Panc1 (cell line): ENCODE data around the gene ELP2. TPM values are rescaled to one million over a fixed set of nuclear protein-coding genes. Genes with fewer than 3 reads are reported as not detected.

ENCODE experiments used
- ATAC-seq: fragments of 200-7000 bp; cut with Tn5 transposase; 2 replicates; pipeline ENCODE4 v1.9.1; 2020; ENCODE audit warnings: mild to moderate bottlenecking, moderate library complexity
- BruUV-seq: library from RNA; stranded (reverse); fragments of 400-500 nt; replicated peaks from 2 replicates; lab custom pipeline; 2021; lab: Mats Ljungman, UMichigan
- CTCF ChIA-PET: fragments of 300-600 bp; sonication (Branson Sonifier 250); formaldehyde crosslinking; loops from one replicate; lab custom pipeline; 2022; ENCODE audit warnings: antibody characterized with exemption; lab: Charles Lee
- POLR2A ChIA-PET: fragments of 300-600 bp; sonication (Branson Sonifier 250); formaldehyde crosslinking; loops from one replicate; lab custom pipeline; 2022; ENCODE audit warnings: antibody characterized with exemption; lab: Charles Lee
- DNase-seq: peaks from one replicate; pipeline ENCODE4 v3.0.0-alpha.2; 2010; ENCODE audit warnings: low read depth, low spot score
- H3K27ac ChIP-seq: 2 replicates; pipeline ENCODE4 v1.5.1; 2011; ENCODE audit warnings: mild to moderate bottlenecking, low read length, inconsistent platforms
- H3K27me3 ChIP-seq: fragments of 200-500 bp; sonication (Bioruptor generic); 2 replicates; pipeline ENCODE4 v1.6.0; 2014; ENCODE audit warnings: low read length, inconsistent platforms; ENCODE audit not compliant: control insufficient read depth, insufficient read depth
- H3K36me3 ChIP-seq: fragments of 200-500 bp; sonication (Bioruptor generic); 2 replicates; pipeline ENCODE4 v1.5.1; 2014; ENCODE audit warnings: inconsistent platforms, mild to moderate bottlenecking, low read length, moderate library complexity; ENCODE audit not compliant: control insufficient read depth, insufficient read depth
- H3K4me1 ChIP-seq: 2 replicates; pipeline ENCODE4 v1.5.1; 2011; ENCODE audit warnings: inconsistent platforms, mild to moderate bottlenecking, low read length, moderate library complexity; ENCODE audit not compliant: control insufficient read depth, insufficient read depth
- H3K4me3 ChIP-seq, 2 experiments: 2 replicates each; pipeline ENCODE4 v1.5.1; 2011 to 2012; ENCODE audit warnings: low read depth in 2 of 2, low read length in 2 of 2, mild to moderate bottlenecking in 2 of 2, inconsistent platforms in 1 of 2, moderate library complexity in 1 of 2
- H3K9me3 ChIP-seq: fragments of 200-500 bp; sonication (Bioruptor generic); 2 replicates; pipeline ENCODE4 v1.5.1; 2014; ENCODE audit warnings: low read depth, mild to moderate bottlenecking, inconsistent platforms, low read length, moderate library complexity; ENCODE audit not compliant: control insufficient read depth, insufficient read depth
- POLR2AphosphoS5 ChIP-seq: IDR thresholded peaks from 2 replicates; pipeline ENCODE4 v1.6.1; 2012; ENCODE audit warnings: mild to moderate bottlenecking, low read depth, low read length, moderate library complexity
- SIN3A ChIP-seq: IDR thresholded peaks from 2 replicates; pipeline ENCODE4 v1.6.1; 2012; ENCODE audit warnings: low read depth, mild to moderate bottlenecking, low read length, moderate library complexity, borderline replicate concordance; ENCODE audit not compliant: insufficient read depth
- TCF7L2 ChIP-seq: IDR thresholded peaks from 2 replicates; pipeline ENCODE4 v1.6.1; 2011; ENCODE audit warnings: mild to moderate bottlenecking, low read depth, low read length, inconsistent platforms
- in situ Hi-C: cut with HindIII; loops from 2 replicates; pipeline ENCODE4 v1.10.0; 2016; ENCODE audit warnings: low sequenced_read_pairs, low pct_unique_long_range_greater_than_20kb
- intact Hi-C: fragments of 100-400 bp; cut with micrococcal nuclease; formaldehyde crosslinking; loops from one replicate; pipeline ENCODE4 v1.10.0; 2022; ENCODE audit not compliant: unreplicated experiment
- total RNA-seq: library from RNA; stranded (reverse); gene quantifications from one replicate; pipeline ENCODE4 v1.2.1, GENCODE V29; 2021; ENCODE audit not compliant: unreplicated experiment
- TF ChIP-seq, protein P1 (sequence below): fragments of 450-650 bp; IDR thresholded peaks from 2 replicates; pipeline ENCODE4 v1.5.1; 2017; ENCODE audit warnings: mild to moderate bottlenecking
- TF ChIP-seq, protein P2 (sequence below), 2 experiments: IDR thresholded peaks; 2 replicates each; pipeline ENCODE4 v1.6.1; 2011 to 2012; ENCODE audit warnings: low read depth in 2 of 2, control low read depth in 1 of 2, low read length in 1 of 2, mild to moderate bottlenecking in 1 of 2, moderate library complexity in 1 of 2; ENCODE audit not compliant: insufficient read depth in 1 of 2

Gene ELP2
- total RNA-seq, 1 experiment from 2014 or later: 48.8 TPM

DNA sequence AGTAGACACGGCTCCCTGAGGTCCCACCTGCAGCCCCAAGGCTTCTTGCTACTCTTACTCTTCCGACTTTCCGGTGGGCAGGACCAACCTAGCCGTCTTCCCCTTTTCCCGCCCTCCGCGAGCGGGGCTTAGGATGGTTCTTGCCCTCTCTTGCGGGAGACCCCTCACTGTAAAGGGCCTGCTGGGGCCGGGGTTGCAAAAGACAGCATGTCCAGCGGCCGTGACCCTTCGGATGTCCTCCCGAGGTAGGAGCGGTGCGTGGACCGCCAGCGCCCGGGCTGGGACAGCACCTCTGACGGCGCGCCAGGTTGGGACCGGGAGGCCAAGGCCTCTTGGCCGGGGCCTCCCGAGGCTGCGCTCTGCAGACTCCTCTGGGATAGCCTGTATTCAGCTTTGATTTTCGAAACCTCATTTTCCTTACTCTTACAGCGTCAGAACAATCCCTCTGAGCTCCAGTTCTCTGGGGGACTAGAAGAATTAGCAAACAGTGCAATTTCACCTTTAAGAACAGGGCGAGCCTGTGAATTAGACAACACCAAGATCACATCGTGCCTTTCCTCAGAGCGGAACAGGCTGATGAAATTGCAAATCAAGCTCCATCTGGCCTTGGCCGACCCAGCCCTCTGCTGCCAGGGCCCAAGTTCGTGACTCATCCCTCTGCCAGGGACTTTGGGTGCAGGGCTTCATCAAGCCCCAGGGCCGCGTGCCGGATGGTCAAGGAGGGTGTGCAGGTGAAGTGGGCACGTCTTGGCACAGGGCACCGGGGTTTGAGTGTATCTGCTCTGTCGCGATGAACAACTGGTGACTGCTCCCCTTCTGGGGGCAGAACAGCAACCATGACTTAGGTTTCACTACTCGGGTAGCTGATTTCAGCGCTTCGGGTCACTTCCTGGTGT is 58.4 kb downstream of the ELP2 start:
- TF ChIP-seq, protein P1, sequence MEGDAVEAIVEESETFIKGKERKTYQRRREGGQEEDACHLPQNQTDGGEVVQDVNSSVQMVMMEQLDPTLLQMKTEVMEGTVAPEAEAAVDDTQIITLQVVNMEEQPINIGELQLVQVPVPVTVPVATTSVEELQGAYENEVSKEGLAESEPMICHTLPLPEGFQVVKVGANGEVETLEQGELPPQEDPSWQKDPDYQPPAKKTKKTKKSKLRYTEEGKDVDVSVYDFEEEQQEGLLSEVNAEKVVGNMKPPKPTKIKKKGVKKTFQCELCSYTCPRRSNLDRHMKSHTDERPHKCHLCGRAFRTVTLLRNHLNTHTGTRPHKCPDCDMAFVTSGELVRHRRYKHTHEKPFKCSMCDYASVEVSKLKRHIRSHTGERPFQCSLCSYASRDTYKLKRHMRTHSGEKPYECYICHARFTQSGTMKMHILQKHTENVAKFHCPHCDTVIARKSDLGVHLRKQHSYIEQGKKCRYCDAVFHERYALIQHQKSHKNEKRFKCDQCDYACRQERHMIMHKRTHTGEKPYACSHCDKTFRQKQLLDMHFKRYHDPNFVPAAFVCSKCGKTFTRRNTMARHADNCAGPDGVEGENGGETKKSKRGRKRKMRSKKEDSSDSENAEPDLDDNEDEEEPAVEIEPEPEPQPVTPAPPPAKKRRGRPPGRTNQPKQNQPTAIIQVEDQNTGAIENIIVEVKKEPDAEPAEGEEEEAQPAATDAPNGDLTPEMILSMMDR: no peak
- TF ChIP-seq POLR2AphosphoS5 (no peak), SIN3A (no peak), TCF7L2 (no peak)
- TF ChIP-seq, protein P2, sequence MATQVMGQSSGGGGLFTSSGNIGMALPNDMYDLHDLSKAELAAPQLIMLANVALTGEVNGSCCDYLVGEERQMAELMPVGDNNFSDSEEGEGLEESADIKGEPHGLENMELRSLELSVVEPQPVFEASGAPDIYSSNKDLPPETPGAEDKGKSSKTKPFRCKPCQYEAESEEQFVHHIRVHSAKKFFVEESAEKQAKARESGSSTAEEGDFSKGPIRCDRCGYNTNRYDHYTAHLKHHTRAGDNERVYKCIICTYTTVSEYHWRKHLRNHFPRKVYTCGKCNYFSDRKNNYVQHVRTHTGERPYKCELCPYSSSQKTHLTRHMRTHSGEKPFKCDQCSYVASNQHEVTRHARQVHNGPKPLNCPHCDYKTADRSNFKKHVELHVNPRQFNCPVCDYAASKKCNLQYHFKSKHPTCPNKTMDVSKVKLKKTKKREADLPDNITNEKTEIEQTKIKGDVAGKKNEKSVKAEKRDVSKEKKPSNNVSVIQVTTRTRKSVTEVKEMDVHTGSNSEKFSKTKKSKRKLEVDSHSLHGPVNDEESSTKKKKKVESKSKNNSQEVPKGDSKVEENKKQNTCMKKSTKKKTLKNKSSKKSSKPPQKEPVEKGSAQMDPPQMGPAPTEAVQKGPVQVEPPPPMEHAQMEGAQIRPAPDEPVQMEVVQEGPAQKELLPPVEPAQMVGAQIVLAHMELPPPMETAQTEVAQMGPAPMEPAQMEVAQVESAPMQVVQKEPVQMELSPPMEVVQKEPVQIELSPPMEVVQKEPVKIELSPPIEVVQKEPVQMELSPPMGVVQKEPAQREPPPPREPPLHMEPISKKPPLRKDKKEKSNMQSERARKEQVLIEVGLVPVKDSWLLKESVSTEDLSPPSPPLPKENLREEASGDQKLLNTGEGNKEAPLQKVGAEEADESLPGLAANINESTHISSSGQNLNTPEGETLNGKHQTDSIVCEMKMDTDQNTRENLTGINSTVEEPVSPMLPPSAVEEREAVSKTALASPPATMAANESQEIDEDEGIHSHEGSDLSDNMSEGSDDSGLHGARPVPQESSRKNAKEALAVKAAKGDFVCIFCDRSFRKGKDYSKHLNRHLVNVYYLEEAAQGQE (IDR thresholded peaks at IDR 0.05; ENCODE audit: insufficient read depth in 1 of 2, low read depth in 2 of 2, low read length in 1 of 2): no peak
- Histone ChIP-seq H3K36me3 (no peaks in the 10 kb centered on the region), H3K4me3 (peak overlapping the region; percentile 61 to 75), H3K4me1 (0 out of 2 replicates have a peak, but pooled peaks cover 5% of the 10 kb centered on the region), H3K27me3 (no peaks in the 10 kb centered on the region), H3K9me3 (no peaks in the 10 kb centered on the region), H3K27ac (peak overlapping the region; percentile 57)
- in situ Hi-C loops (no loop called here), intact Hi-C loops (no loop called here)
- DNase-seq (no peak), ATAC-seq (peak; percentile 68)
- ChIA-PET CTCF (no interaction called here), POLR2A (interaction anchor here (0.6 kb wide), 2 partner anchors 76 to 1074 kb away, joined by 3 to 4 read pairs; no protein-coding TSS in a partner anchor)
- no TSS peak for BruUV-seq

- no TSS peak for BruUV-seq
- peak overlapping the region in 1 of 2 experiments; percentile 75; a peak in 1 of 4 replicates for H3K4me3 ChIP-seq
- TF ChIP-seq POLR2AphosphoS5: no peak
- TF ChIP-seq, protein P1: peak; percentile 28; the same call in 1 of the 2 replicates
- in situ Hi-C loops (no loop called here), intact Hi-C loops (no loop called here)
- DNase-seq (no peak), ATAC-seq (no peak)
- no peak overlapping the region for H3K27ac ChIP-seq
- no peaks in the 10 kb centered on the region for H3K9me3 ChIP-seq
- ChIA-PET POLR2A (interaction anchor here (0.6 kb wide), 1 partner anchor 1074 kb away, joined by 3 read pairs; no protein-coding TSS in a partner anchor), CTCF (no interaction called here)
- H3K36me3 ChIP-seq: no peaks in the 10 kb centered on the region
- 0 out of 2 replicates have a peak, but pooled peaks cover 5% of the 10 kb centered on the region for H3K4me1 ChIP-seq
- no peaks in the 10 kb centered on the region for H3K27me3 ChIP-seq
Measured at GRCh38 chr18:36188916-36189315, 59.2 kb downstream of the ELP2 start.
